Trophoblast cell (in vitro differentiated cells and primary cell): ENCODE measurements around the gene IRF2BP2.

Experiments
- DNase-seq, 2 donors: peaks; one replicate each; pipeline ENCODE4 v3.0.0-alpha.2; 2016
- H2AFZ ChIP-seq: 2 replicates; pipeline ENCODE4 v1.6.1; 2013; ENCODE audit warnings: low read length, moderate library complexity, mild to moderate bottlenecking; ENCODE audit not compliant: insufficient read depth, poor library complexity
- H2AK5ac ChIP-seq: 2 replicates; pipeline ENCODE4 v1.6.1; 2013; ENCODE audit warnings: mild to moderate bottlenecking, low read length
- H2BK120ac ChIP-seq: 2 replicates; pipeline ENCODE4 v1.6.1; 2013; ENCODE audit warnings: low read length, mild to moderate bottlenecking, moderate library complexity; ENCODE audit not compliant: insufficient read depth, poor library complexity
- H2BK12ac ChIP-seq: 2 replicates; pipeline ENCODE4 v1.6.1; 2013; ENCODE audit warnings: mild to moderate bottlenecking, low read length, moderate library complexity
- H2BK5ac ChIP-seq: 2 replicates; pipeline ENCODE4 v1.6.1; 2013; ENCODE audit warnings: low read length, low read depth, moderate library complexity, mild to moderate bottlenecking; ENCODE audit not compliant: poor library complexity
- H3K14ac ChIP-seq: 2 replicates; pipeline ENCODE4 v1.6.1; 2013; ENCODE audit warnings: mild to moderate bottlenecking, low read length
- H3K18ac ChIP-seq: 2 replicates; pipeline ENCODE4 v1.6.1; 2013; ENCODE audit warnings: mild to moderate bottlenecking, low read length
- H3K23ac ChIP-seq: 2 replicates; pipeline ENCODE4 v1.6.1; 2013; ENCODE audit warnings: low read length
- H3K27ac ChIP-seq: 2 replicates; pipeline ENCODE4 v1.5.1; 2013; ENCODE audit warnings: low read depth, mild to moderate bottlenecking, inconsistent platforms, low read length, moderate library complexity
- H3K27me3 ChIP-seq: 2 replicates; pipeline ENCODE4 v1.6.1; 2013; ENCODE audit warnings: inconsistent platforms, mild to moderate bottlenecking, low read length, moderate library complexity; ENCODE audit not compliant: insufficient read depth
- H3K36me3 ChIP-seq, 2 experiments: 1 replicate in 1 of 2; 2 replicates in 1 of 2; pipeline ENCODE4 v1.6.1; 2013; ENCODE audit warnings: low read length in 2 of 2, mild to moderate bottlenecking in 2 of 2, moderate library complexity in 1 of 2; ENCODE audit not compliant: insufficient read depth in 2 of 2, control insufficient read depth in 1 of 2
- H3K4ac ChIP-seq: 2 replicates; pipeline ENCODE4 v1.6.1; 2013; ENCODE audit warnings: low read depth, mild to moderate bottlenecking, low read length, moderate library complexity
- H3K4me1 ChIP-seq, 2 experiments: 1 replicate in 1 of 2; 2 replicates in 1 of 2; pipeline ENCODE4 v1.6.1; 2013; ENCODE audit warnings: low read length in 2 of 2, mild to moderate bottlenecking in 2 of 2, moderate library complexity in 1 of 2; ENCODE audit not compliant: insufficient read depth in 2 of 2, control insufficient read depth in 1 of 2
- H3K4me2 ChIP-seq: 2 replicates; pipeline ENCODE4 v1.6.1; 2013; ENCODE audit warnings: inconsistent platforms, mild to moderate bottlenecking, low read length, moderate library complexity
- H3K4me3 ChIP-seq: 2 replicates; pipeline ENCODE4 v1.5.1; 2013; ENCODE audit warnings: mild to moderate bottlenecking, low read depth, low read length, inconsistent platforms
- H3K79me1 ChIP-seq: one replicate; pipeline ENCODE4 v1.6.1; 2013; ENCODE audit warnings: low read length
- H3K79me2 ChIP-seq: 2 replicates; pipeline ENCODE4 v1.6.1; 2013; ENCODE audit warnings: low read length, mild to moderate bottlenecking; ENCODE audit not compliant: control insufficient read depth, insufficient read depth, poor library complexity
- H3K9ac ChIP-seq: 2 replicates; pipeline ENCODE4 v1.6.1; 2013; ENCODE audit warnings: mild to moderate bottlenecking, low read length
- H3K9me3 ChIP-seq: 2 replicates; pipeline ENCODE4 v1.6.1; 2013; ENCODE audit warnings: low read depth, mild to moderate bottlenecking, control low read depth, inconsistent platforms, low read length; ENCODE audit not compliant: insufficient read depth
- H4K12ac ChIP-seq: 2 replicates; pipeline ENCODE4 v1.6.1; 2013; ENCODE audit warnings: low read depth, mild to moderate bottlenecking, low read length, moderate library complexity
- H4K8ac ChIP-seq: 2 replicates; pipeline ENCODE4 v1.6.1; 2013; ENCODE audit warnings: low read depth, mild to moderate bottlenecking, low read length, moderate library complexity
- H4K91ac ChIP-seq: one replicate; pipeline ENCODE4 v1.6.1; 2013; ENCODE audit warnings: low read depth, mild to moderate bottlenecking, low read length, moderate library complexity
- WGBS: extraction: QIAGEN DNeasy Blood & Tissue Kit; methylation state at CpG from one replicate; pipeline ENCODE4 v1.1.7; 2013; ENCODE audit warnings: missing lambda C conversion rate; ENCODE audit not compliant: insufficient read length, insufficient coverage; ENCODE audit errors: extremely low coverage; 5-methylcytosine and 5-hydroxymethylcytosine counted together

Gene IRF2BP2

DNA sequence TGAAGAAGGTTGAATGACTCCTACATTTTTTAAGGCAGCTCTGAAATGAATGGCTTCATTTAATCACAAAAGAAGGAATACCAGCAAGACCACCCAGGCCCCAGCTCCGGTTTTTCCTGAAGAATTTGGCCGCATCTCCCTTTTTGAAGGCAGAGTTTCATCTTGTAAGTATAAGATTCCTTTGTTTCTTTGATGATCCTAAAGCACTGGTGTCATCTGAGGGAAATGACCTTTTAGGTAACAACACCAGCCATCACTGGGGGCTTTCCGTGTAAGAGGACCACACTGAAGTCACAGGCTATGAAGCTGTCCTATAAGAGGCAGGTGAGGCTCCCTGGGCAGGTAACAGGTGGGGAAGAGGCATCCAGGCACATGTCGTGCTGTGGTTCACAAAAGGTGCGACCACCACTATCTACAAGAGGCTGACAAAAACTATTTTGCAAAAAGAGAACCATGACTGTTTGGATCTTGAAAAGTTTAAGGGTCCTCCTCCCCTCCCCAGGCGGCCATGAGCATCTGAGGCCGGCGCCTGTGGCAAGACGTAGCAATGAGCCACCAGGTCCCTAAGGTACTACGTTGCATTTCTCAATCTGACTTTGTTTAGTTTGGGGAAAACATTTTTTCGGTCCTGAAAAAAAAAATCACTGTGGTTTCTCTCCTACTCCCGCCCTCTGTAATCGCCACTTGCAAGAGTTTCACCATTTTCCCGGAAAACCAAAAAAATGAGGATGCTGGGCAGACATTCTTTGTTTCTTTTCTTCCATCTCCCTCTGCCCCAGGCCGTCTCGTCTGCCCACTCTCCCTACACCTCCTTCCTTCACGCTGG lies 46.3 kb upstream of the IRF2BP2 start:
- no peaks in the 10 kb centered on the region for H3K27me3 ChIP-seq
- no peak overlapping the region for H3K9ac ChIP-seq
- H3K79me2 ChIP-seq: no peaks in the 10 kb centered on the region
- H3K4me3 ChIP-seq: no peak overlapping the region
- H2AFZ ChIP-seq: no peak overlapping the region
- H3K79me1 ChIP-seq: peaks cover 9% of the 10 kb centered on the region
- no peaks in the 10 kb centered on the region for H3K9me3 ChIP-seq
- H4K91ac ChIP-seq: peak overlapping the region; percentile 75
- peak overlapping the region; percentile 51 for H2BK12ac ChIP-seq
- H3K18ac ChIP-seq: peak overlapping the region; percentile 41
- no peak overlapping the region for H4K12ac ChIP-seq
- H2BK120ac ChIP-seq: no peak overlapping the region
- peak overlapping the region; percentile 27 for H2AK5ac ChIP-seq
- H3K36me3 ChIP-seq: no peaks in the 10 kb centered on the region
- H3K23ac ChIP-seq: no peak overlapping the region
- no peak overlapping the region for H4K8ac ChIP-seq
- no CpG with 5 or more reads among the region's 17 CpGs for WGBS
- peak in 1 of 2 donors; percentile 26 for DNase-seq
- H2BK5ac ChIP-seq: no peak overlapping the region
- peak overlapping the region; percentile 46 for H3K27ac ChIP-seq
- no peak overlapping the region for H3K4ac ChIP-seq
- no peak overlapping the region for H3K14ac ChIP-seq
- no peak overlapping the region for H3K4me2 ChIP-seq
- peaks cover 26 to 30% of the 10 kb centered on the region in 2 experiments for H3K4me1 ChIP-seq

DNA sequence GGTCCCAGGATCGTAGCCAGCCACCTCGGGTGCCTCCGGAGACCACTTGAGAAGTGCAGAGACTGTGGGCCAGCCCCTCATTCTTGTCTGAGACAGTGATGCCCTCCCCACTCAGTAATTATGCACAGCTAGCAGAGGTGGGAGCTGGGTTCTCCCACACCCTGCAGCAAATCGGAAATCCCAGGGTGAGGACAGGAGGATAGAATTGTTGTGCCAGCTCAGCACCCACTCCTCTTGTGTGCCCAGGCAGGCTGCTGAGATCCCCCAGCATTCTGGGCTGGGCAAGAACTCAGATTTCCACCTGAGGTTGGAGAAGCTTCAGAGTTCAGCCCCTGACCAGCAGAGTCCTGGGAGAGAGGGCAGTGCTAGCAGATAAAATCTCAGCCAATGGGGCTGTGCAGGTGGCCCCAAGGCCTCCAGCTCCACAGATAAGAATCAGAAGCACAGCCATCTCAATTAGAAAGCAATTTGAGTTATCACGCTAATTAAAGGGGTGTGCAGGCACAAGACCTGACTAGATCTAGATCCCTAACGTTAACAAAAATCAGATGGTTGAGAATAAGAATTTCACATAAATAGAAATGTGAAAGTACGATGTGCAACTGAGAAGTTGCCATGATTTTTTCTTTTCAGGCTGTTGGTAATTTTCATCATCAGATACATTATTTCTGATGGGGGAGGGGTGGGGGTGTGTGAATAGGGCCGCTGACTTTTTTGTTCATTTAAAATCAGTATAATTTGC lies 45.5 kb upstream of the IRF2BP2 start:
- DNase-seq: peak in 1 of 2 donors; percentile 34
- no CpG with 5 or more reads among the region's 8 CpGs for WGBS
- H2AFZ ChIP-seq: no peak overlapping the region
- H3K4me3 ChIP-seq: no peak overlapping the region
- no peak overlapping the region for H2AK5ac ChIP-seq
- no peaks in the 10 kb centered on the region for H3K36me3 ChIP-seq
- H4K12ac ChIP-seq: no peak overlapping the region
- peaks cover 26 to 30% of the 10 kb centered on the region in 2 experiments for H3K4me1 ChIP-seq
- H3K9ac ChIP-seq: no peak overlapping the region
- no peak overlapping the region for H4K8ac ChIP-seq
- H3K18ac ChIP-seq: no peak overlapping the region
- H2BK12ac ChIP-seq: no peak overlapping the region
- H3K79me2 ChIP-seq: no peaks in the 10 kb centered on the region
- no peak overlapping the region for H2BK120ac ChIP-seq
- H3K4me2 ChIP-seq: no peak overlapping the region
- H3K27me3 ChIP-seq: no peaks in the 10 kb centered on the region
- H3K14ac ChIP-seq: no peak overlapping the region
- H3K9me3 ChIP-seq: no peaks in the 10 kb centered on the region
- H4K91ac ChIP-seq: no peak overlapping the region
- H3K79me1 ChIP-seq: peaks cover 9% of the 10 kb centered on the region
- H3K27ac ChIP-seq: no peak overlapping the region
- H3K4ac ChIP-seq: no peak overlapping the region
- no peak overlapping the region for H3K23ac ChIP-seq
- no peak overlapping the region for H2BK5ac ChIP-seq

- Histone ChIP-seq H3K27ac (no peak overlapping the region), H4K8ac (no peak overlapping the region), H3K79me1 (peaks cover 9% of the 10 kb centered on the region), H2BK120ac (no peak overlapping the region), H3K9me3 (peaks cover 1% of the 10 kb centered on the region), H3K14ac (no peak overlapping the region), H2BK5ac (no peak overlapping the region), H3K79me2 (no peaks in the 10 kb centered on the region), H3K4me3 (no peak overlapping the region), H3K4ac (no peak overlapping the region), H3K27me3 (no peaks in the 10 kb centered on the region), H3K4me1 (peaks cover 24 to 30% of the 10 kb centered on the region in 2 experiments), H2AFZ (no peak overlapping the region), H3K4me2 (no peak overlapping the region), H3K36me3 (no peaks in the 10 kb centered on the region), H4K12ac (no peak overlapping the region), H3K9ac (no peak overlapping the region), H3K23ac (no peak overlapping the region), H2AK5ac (no peak overlapping the region), H4K91ac (no peak overlapping the region), H2BK12ac (no peak overlapping the region), H3K18ac (no peak overlapping the region)
- DNase-seq: no peak
- WGBS: no CpG with 5 or more reads among the region's 3 CpGs
Observed at GRCh38 chr1:234654002-234654733, 44.2 kb upstream of the IRF2BP2 start.

DNA sequence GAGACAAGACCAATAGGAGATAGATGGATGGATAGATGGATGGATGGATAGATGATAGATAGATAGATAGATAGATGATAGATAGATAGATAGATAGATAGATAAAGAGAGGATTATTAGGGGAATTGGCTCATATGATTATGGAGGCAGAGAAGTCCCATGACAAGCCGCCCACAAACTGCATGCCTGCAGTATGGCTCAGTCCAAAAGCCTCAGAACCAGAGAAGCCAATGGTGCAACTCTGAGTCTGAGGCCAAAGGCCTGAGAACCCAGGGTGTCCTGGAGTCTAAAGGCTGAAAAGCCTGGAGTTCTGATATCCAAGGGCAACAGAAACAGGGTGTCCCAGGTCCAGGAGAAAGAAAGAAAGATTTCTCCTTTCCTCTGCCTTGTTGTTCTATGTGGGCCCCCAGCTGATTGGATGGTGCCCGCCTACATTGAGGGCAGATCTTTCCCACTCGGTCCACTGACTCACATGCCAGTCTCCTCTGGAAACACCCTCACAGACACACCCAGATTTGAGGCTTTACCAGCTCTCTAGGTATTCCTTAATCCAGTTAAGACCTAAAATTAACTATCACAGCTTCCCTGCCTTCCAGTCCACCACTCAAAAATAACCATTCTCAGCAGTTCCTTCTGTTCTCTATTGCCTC lies 39.6 kb upstream of the IRF2BP2 start:
- Histone ChIP-seq H2BK5ac (no peak overlapping the region), H3K79me1 (no peaks in the 10 kb centered on the region), H3K14ac (no peak overlapping the region), H4K91ac (no peak overlapping the region), H3K4me2 (no peak overlapping the region), H2AFZ (no peak overlapping the region), H2AK5ac (no peak overlapping the region), H3K18ac (no peak overlapping the region), H3K36me3 (no peaks in the 10 kb centered on the region), H2BK12ac (no peak overlapping the region), H3K9me3 (peaks cover 3% of the 10 kb centered on the region), H3K4me1 (no peaks in the 10 kb centered on the region), H2BK120ac (no peak overlapping the region), H3K27ac (no peak overlapping the region), H3K23ac (no peak overlapping the region), H4K12ac (no peak overlapping the region), H3K4ac (no peak overlapping the region), H3K27me3 (no peaks in the 10 kb centered on the region), H3K4me3 (no peak overlapping the region), H4K8ac (no peak overlapping the region), H3K9ac (no peak overlapping the region), H3K79me2 (no peaks in the 10 kb centered on the region)
- no CpG with 5 or more reads among the region's 3 CpGs for WGBS
- no peak for DNase-seq
